IMR-90 (cell line): ENCODE data around the gene PALLD. TPM values are rescaled to one million over a fixed set of nuclear protein-coding genes. Genes with fewer than 3 reads are reported as not detected.

ENCODE experiments used
- ATAC-seq: fragments of 200-7000 bp; cut with Tn5 transposase; 2 replicates; pipeline ENCODE4 v1.9.1; 2020; ENCODE audit warnings: low read depth, mild to moderate bottlenecking, moderate library complexity
- BruUV-seq: library from RNA; stranded (reverse); fragments of 400-500 nt; replicated peaks from 2 replicates; lab custom pipeline; 2021; lab: Mats Ljungman, UMichigan
- CTCF ChIA-PET: fragments of 300-600 bp; formaldehyde crosslinking; extraction: SDS; loops from one replicate; lab custom pipeline; 2021; ENCODE audit warnings: antibody characterized with exemption; lab: Yijun Ruan, JAX
- POLR2A ChIA-PET: fragments of 300-600 bp; sonication (Branson Sonifier 250); formaldehyde crosslinking; loops from one replicate; lab custom pipeline; 2022; ENCODE audit warnings: antibody characterized with exemption; ENCODE audit not compliant: unreplicated experiment; lab: Charles Lee
- DNase-seq: peaks from one replicate; pipeline ENCODE4 v3.0.0; 2013
- H2AFZ ChIP-seq: replicated peaks from 2 replicates; pipeline ENCODE3; 2013; ENCODE audit warnings: low read length, mild to moderate bottlenecking; ENCODE audit not compliant: poor library complexity
- H2AK5ac ChIP-seq: 2 replicates; pipeline ENCODE4 v1.6.1; 2013; ENCODE audit warnings: low read depth, low read length, inconsistent platforms
- H2AK9ac ChIP-seq: replicated peaks from 2 replicates; pipeline ENCODE3; 2013; ENCODE audit warnings: mild to moderate bottlenecking, low read depth, low read length, moderate library complexity; ENCODE audit not compliant: poor library complexity
- H2BK120ac ChIP-seq: 2 replicates; pipeline ENCODE4 v1.6.1; 2013; ENCODE audit warnings: low read depth, low read length, inconsistent platforms
- H2BK15ac ChIP-seq: 3 replicates; pipeline ENCODE4 v1.6.1; 2013; ENCODE audit warnings: low read depth, low read length, inconsistent platforms
- H2BK20ac ChIP-seq: 2 replicates; pipeline ENCODE4 v1.6.1; 2013; ENCODE audit warnings: low read depth, mild to moderate bottlenecking, inconsistent platforms, low read length, moderate library complexity
- H2BK5ac ChIP-seq: 2 replicates; pipeline ENCODE4 v1.6.1; 2013; ENCODE audit warnings: mild to moderate bottlenecking, low read depth, low read length, inconsistent platforms; ENCODE audit not compliant: poor library complexity, severe bottlenecking
- H3K14ac ChIP-seq: replicated peaks from 2 replicates; pipeline ENCODE4 v1.6.1; 2013; ENCODE audit warnings: low read depth, low read length, inconsistent platforms
- H3K18ac ChIP-seq: 2 replicates; pipeline ENCODE4 v1.6.1; 2013; ENCODE audit warnings: low read depth, low read length, control low read depth
- H3K23ac ChIP-seq: 2 replicates; pipeline ENCODE4 v1.6.1; 2013; ENCODE audit warnings: low read depth, low read length, inconsistent platforms
- H3K27ac ChIP-seq: 2 replicates; pipeline ENCODE4 v1.5.1; 2013; ENCODE audit warnings: mild to moderate bottlenecking, control low read depth, low read length; ENCODE audit not compliant: insufficient read depth
- H3K27me3 ChIP-seq: 2 replicates; pipeline ENCODE4 v1.6.1; 2013; ENCODE audit warnings: low read length; ENCODE audit not compliant: control insufficient read depth, insufficient read depth
- H3K36me3 ChIP-seq: 2 replicates; pipeline ENCODE4 v1.6.1; 2013; ENCODE audit warnings: low read length, mixed read lengths; ENCODE audit not compliant: control insufficient read depth, insufficient read depth
- H3K4ac ChIP-seq: 2 replicates; pipeline ENCODE4 v1.6.1; 2013; ENCODE audit warnings: low read depth, low read length, inconsistent platforms
- H3K4me1 ChIP-seq: 2 replicates; pipeline ENCODE4 v1.6.1; 2013; ENCODE audit warnings: low read length, mixed read lengths; ENCODE audit not compliant: control insufficient read depth, insufficient read depth
- H3K4me2 ChIP-seq: 2 replicates; pipeline ENCODE4 v1.6.1; 2013; ENCODE audit warnings: low read depth, mild to moderate bottlenecking, control low read depth, low read length, moderate library complexity
- H3K4me3 ChIP-seq: 2 replicates; pipeline ENCODE4 v1.5.1; 2013; ENCODE audit warnings: low read depth, mild to moderate bottlenecking, control low read depth, low read length, moderate library complexity; ENCODE audit not compliant: insufficient read depth
- H3K56ac ChIP-seq: 2 replicates; pipeline ENCODE4 v1.6.1; 2013; ENCODE audit warnings: low read length, inconsistent platforms; ENCODE audit not compliant: insufficient read depth; ENCODE audit errors: extremely low read depth
- H3K79me1 ChIP-seq, 2 experiments: 2 replicates each; pipeline ENCODE4 v1.6.1; 2013; ENCODE audit warnings: low read length in 2 of 2, inconsistent platforms in 1 of 2, low read depth in 1 of 2
- H3K9ac ChIP-seq: 2 replicates; pipeline ENCODE4 v1.6.1; 2013; ENCODE audit warnings: low read depth, low read length, control low read depth
- H3K9me1 ChIP-seq: 2 replicates; pipeline ENCODE4 v1.6.1; 2013; ENCODE audit warnings: low read length, inconsistent platforms; ENCODE audit not compliant: insufficient read depth
- H3K9me3 ChIP-seq: 2 replicates; pipeline ENCODE4 v1.6.1; 2013; ENCODE audit warnings: low read length; ENCODE audit not compliant: control insufficient read depth, insufficient read depth
- H4K20me1 ChIP-seq: 2 replicates; pipeline ENCODE4 v1.6.1; 2013; ENCODE audit warnings: low read length, inconsistent platforms; ENCODE audit not compliant: insufficient read depth
- H4K5ac ChIP-seq: 2 replicates; pipeline ENCODE4 v1.6.1; 2013; ENCODE audit warnings: mild to moderate bottlenecking, low read depth, low read length, control low read depth
- H4K8ac ChIP-seq, 2 experiments: 2 replicates each; pipeline ENCODE4 v1.6.1; 2013; ENCODE audit warnings: low read depth in 2 of 2, low read length in 2 of 2, control low read depth in 1 of 2, inconsistent platforms in 1 of 2
- H4K91ac ChIP-seq: 2 replicates; pipeline ENCODE4 v1.6.1; 2013; ENCODE audit warnings: low read depth, low read length, inconsistent platforms; ENCODE audit not compliant: insufficient read depth
- BHLHE40 ChIP-seq: fragments of 150-350 bp; IDR thresholded peaks from 2 replicates; pipeline ENCODE4 v1.6.1; 2016; ENCODE audit warnings: mild to moderate bottlenecking, low read depth, low read length
- CEBPB ChIP-seq: IDR thresholded peaks from 2 replicates; pipeline ENCODE4 v1.6.1; 2012; ENCODE audit warnings: low read depth, low read length, improper control_type of control experiment
- CTCF ChIP-seq: conservative IDR thresholded peaks from 2 replicates; pipeline ENCODE4 v1.5.1; 2012; ENCODE audit warnings: mild to moderate bottlenecking, low read depth, low read length, improper control_type of control experiment
- MAFK ChIP-seq: IDR thresholded peaks from 2 replicates; pipeline ENCODE4 v1.6.1; 2012; ENCODE audit warnings: low read depth, low read length, improper control_type of control experiment
- MAZ ChIP-seq: IDR thresholded peaks from 2 replicates; pipeline ENCODE4 v1.6.1; 2012; ENCODE audit warnings: low read depth, mild to moderate bottlenecking, low read length, improper control_type of control experiment, moderate library complexity, borderline replicate concordance
- MXI1 ChIP-seq: IDR thresholded peaks from 2 replicates; pipeline ENCODE4 v1.6.1; 2012; ENCODE audit warnings: low read depth, mild to moderate bottlenecking, low read length, moderate library complexity, borderline replicate concordance
- NFE2L2 ChIP-seq: fragments of 150-350 bp; IDR thresholded peaks from 2 replicates; pipeline ENCODE4 v1.6.1; 2016; ENCODE audit warnings: low read depth, mild to moderate bottlenecking, low read length
- POLR2A ChIP-seq: IDR thresholded peaks from 2 replicates; pipeline ENCODE4 v1.6.1; 2012; ENCODE audit warnings: mild to moderate bottlenecking, low read depth, low read length
- RCOR1 ChIP-seq: IDR thresholded peaks from 2 replicates; pipeline ENCODE4 v1.6.1; 2012; ENCODE audit warnings: mild to moderate bottlenecking, low read length, improper control_type of control experiment; ENCODE audit not compliant: insufficient replicate concordance
- RFX5 ChIP-seq: IDR thresholded peaks from 2 replicates; pipeline ENCODE4 v1.8.0; 2012; ENCODE audit warnings: low read depth, mild to moderate bottlenecking, low read length, moderate library complexity
- WGBS, 2 experiments: methylation state at CpG; one replicate each; pipeline versions ENCODE4 v1.1.5 to v1.1.7; 2013; ENCODE audit warnings: missing lambda C conversion rate in 2 of 2; ENCODE audit not compliant: insufficient read length in 1 of 2; ENCODE audit errors: extremely low coverage in 2 of 2; 5-methylcytosine and 5-hydroxymethylcytosine counted together
- dilution Hi-C: fragments of 300-500 bp; cut with HindIII; formaldehyde crosslinking; loops from one replicate; pipeline ENCODE4 v1.14.3; 2018; ENCODE audit warnings: low sequenced_read_pairs; ENCODE audit not compliant: unreplicated experiment
- in situ Hi-C: fragments of 300-500 bp; cut with MboI; formaldehyde crosslinking; loops from 3 replicates; pipeline ENCODE4 v1.14.3; 2019; ENCODE audit warnings: low sequenced_read_pairs, inconsistent platforms, mixed read lengths
- intact Hi-C: fragments of 100-400 bp; cut with micrococcal nuclease; formaldehyde crosslinking; loops from 2 replicates; pipeline ENCODE4 v1.10.0; 2022
- polyA plus RNA-seq, 3 experiments: library from polyadenylated mRNA; depleted of rRNA; stranded (reverse); fragments of >200 nt; gene quantifications; 2 replicates each; pipeline ENCODE4 v1.2.3, GENCODE V29; 2012; ENCODE audit warnings: low replicate concordance in 1 of 3
- total RNA-seq: library from RNA; depleted of rRNA; stranded (reverse); fragments of >200 nt; gene quantifications from 2 replicates; pipeline ENCODE4 v1.2.3, GENCODE V29; 2012
- TF ChIP-seq, protein P1 (sequence below): fragments of 150-350 bp; IDR thresholded peaks from 2 replicates; pipeline ENCODE4 v1.6.1; 2016; ENCODE audit warnings: low read depth, mild to moderate bottlenecking, low read length, moderate library complexity, borderline replicate concordance

The PALLD gene
- total and polyA plus RNA-seq, 2 of the 4 experiments (the other 2 are of a cell fraction) = 91.0 to 91.9 TPM

- Histone ChIP-seq H3K9ac (no peak overlapping the region), H2BK5ac (peak overlapping the region; percentile 75), H3K79me1 (peaks cover 23 to 81% of the 10 kb centered on the region in 2 experiments), H4K20me1 (peaks cover 50% of the 10 kb centered on the region), H2BK20ac (no peak overlapping the region), H2BK120ac (no peak overlapping the region), H3K9me1 (peaks cover 19% of the 10 kb centered on the region), H2AFZ (no peak overlapping the region), H3K4me2 (no peak overlapping the region), H4K5ac (peak overlapping the region; percentile 56; the same call in 1 of the 2 replicates), H4K8ac (no peak overlapping the region; a peak in 1 of 4 replicates), H3K36me3 (peaks cover 16% of the 10 kb centered on the region), H3K9me3 (no peaks in the 10 kb centered on the region), H3K56ac (no peak overlapping the region), H3K4me1 (peaks cover 31% of the 10 kb centered on the region), H2AK5ac (no peak overlapping the region), H3K4me3 (no peak overlapping the region), H4K91ac (no peak overlapping the region), H3K27ac (no peak overlapping the region; the same call in 1 of the 2 replicates), H3K23ac (peak overlapping the region; percentile 29; the same call in 1 of the 2 replicates), H3K4ac (no peak overlapping the region), H2AK9ac (no peak overlapping the region), H2BK15ac (peak overlapping the region; percentile 17; the same call in 1 of the 3 replicates), H3K18ac (peak overlapping the region; percentile 67; the same call in 1 of the 2 replicates), H3K27me3 (no peaks in the 10 kb centered on the region), H3K14ac (no peak overlapping the region)
- in situ Hi-C loops = no loop called here
- no CpG with 5 or more reads among the region's 2 CpGs for WGBS, 2 experiments
- ATAC-seq (no peak), DNase-seq (no peak)
- dilution Hi-C loops = no loop called here
- no TSS peak for BruUV-seq
- POLR2A ChIA-PET = no interaction called here
- CTCF ChIA-PET = no interaction called here
- no peak for TF ChIP-seq CTCF
- TF ChIP-seq, protein P1, sequence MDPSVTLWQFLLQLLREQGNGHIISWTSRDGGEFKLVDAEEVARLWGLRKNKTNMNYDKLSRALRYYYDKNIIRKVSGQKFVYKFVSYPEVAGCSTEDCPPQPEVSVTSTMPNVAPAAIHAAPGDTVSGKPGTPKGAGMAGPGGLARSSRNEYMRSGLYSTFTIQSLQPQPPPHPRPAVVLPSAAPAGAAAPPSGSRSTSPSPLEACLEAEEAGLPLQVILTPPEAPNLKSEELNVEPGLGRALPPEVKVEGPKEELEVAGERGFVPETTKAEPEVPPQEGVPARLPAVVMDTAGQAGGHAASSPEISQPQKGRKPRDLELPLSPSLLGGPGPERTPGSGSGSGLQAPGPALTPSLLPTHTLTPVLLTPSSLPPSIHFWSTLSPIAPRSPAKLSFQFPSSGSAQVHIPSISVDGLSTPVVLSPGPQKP = no peak
- no peak for TF ChIP-seq RCOR1
- TF ChIP-seq RFX5 = no peak
- TF ChIP-seq NFE2L2 = no peak
- no peak for TF ChIP-seq CEBPB
- no peak for TF ChIP-seq BHLHE40
- no peak for TF ChIP-seq MXI1
- TF ChIP-seq POLR2A = no peak
- TF ChIP-seq MAFK = no peak
- TF ChIP-seq MAZ = no peak
- intact Hi-C loops = loop anchor here (5.0 to 10.0 kb wide), 2 partner anchors 134 to 331 kb away; no protein-coding TSS in a partner anchor
Observed at GRCh38 chr4:168845897-168846296, 349.0 kb downstream of the PALLD start.
